NCI-H82 treated with DMSO at 0.1 percent for 48 hours (cell line): Measurements from ENCODE around the gene HOXD13.

Experiments
- DNase-seq: peaks from one replicate; lab custom pipeline; 2025; ENCODE audit not compliant: unreplicated experiment; lab: John Stamatoyannopoulos, UW

HOXD13 gene

DNA sequence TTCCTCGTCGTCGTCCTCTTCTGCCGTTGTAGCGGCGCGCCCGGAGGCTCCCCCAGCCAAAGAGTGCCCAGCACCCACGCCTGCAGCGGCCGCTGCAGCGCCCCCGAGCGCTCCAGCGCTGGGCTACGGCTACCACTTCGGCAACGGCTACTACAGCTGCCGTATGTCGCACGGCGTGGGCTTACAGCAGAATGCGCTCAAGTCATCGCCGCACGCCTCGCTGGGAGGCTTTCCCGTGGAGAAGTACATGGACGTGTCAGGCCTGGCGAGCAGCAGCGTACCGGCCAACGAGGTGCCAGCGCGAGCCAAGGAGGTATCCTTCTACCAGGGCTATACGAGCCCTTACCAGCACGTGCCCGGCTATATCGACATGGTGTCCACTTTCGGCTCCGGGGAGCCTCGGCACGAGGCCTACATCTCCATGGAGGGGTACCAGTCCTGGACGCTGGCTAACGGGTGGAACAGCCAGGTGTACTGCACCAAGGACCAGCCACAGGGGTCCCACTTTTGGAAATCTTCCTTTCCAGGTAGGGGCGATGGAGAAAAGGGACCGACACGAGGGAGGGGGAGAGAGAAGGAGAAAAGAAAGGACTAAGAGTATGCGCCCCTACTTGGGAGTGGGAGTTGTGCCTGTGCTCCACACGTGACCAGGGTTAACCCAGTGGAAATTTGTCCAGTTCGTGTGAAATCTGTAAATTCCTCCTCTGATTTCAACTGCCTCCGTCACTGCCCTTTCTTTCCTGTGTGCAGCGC, 800 bp downstream of the HOXD13 start:
- DNase-seq: no peak

DNA sequence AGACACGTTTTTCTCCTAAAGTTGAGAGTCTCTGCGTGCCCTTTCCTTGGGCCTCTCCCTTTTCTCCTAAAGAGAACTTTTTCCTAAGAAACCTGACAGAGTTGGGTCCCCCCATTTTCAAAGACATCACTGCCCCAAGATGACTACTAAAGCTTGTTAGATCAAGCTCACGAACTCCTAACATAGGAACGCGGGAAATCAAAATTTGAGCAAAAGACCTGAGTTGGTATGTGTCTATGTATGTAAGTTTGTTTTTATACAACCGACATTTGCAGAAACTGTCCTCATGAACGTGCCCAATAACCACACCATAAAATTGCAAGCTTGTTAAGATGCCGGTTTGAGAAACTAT, 1.4 kb downstream of the HOXD13 start:
- DNase-seq: no peak

DNA sequence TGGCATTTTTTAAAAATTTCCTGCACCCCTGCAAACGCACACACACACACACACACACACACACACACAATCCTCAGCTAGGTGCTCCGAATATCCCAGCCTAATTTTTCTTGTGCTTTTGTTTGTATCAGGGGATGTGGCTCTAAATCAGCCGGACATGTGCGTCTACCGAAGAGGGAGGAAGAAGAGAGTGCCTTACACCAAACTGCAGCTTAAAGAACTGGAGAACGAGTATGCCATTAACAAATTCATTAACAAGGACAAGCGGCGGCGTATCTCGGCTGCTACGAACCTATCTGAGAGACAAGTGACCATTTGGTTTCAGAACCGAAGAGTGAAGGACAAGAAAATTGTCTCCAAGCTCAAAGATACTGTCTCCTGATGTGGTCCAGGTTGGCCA, 1.8 kb downstream of the HOXD13 start:
- DNase-seq: no peak

DNA sequence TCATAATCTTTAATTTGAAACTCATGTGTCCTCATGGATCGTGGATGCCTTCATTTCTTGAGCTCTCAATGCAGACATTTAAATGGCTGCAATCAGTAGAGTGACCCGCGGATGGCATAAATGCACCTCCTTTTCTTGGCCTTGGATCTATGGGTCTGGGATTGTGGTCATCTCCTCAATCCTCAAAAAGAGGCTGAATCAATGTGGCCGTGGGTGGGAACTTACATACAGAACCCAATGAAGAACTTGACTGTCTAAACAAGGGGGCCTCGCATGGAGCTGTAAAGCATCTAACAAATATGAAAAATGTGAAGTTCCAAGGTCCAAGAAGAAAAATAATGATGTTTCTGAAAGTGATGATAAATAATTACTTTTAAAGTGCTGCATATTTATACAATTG, 2.9 kb downstream of the HOXD13 start:
- DNase-seq: no peak

DNA sequence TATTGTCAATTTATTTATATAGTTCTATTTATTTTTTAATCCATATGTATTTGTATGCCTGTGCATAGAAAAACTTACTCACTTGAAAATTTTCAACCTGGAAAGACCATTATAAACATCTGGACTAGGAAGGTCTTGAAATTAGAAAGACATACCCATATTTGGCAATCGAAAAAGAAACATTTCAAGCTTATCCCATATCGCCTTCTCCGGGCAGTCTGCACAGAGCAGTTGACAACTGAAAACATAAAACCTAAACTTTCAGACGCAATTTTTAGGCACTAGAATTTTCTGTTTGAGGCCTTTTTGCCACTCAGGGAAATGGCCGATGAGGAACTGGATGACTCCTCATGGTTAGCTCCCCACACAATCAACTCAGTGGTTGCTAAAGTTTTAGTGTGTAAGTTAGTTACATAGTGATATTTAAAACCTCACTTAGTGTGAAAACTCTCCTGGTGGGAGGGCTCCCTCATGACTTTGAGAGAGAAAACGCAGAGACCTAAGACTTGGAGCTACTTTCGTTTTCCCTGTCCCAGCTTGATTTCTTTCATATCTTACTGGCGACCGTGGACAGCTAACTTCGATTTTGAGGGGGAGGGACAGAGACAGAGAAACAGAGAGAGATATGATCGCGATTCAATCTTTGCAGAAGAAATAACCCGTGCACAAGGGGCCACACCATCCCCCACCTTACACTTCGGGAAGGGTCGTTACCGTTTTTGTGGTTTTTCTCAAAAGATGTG, 3.9 kb downstream of the HOXD13 start:
- DNase-seq: no peak

DNA sequence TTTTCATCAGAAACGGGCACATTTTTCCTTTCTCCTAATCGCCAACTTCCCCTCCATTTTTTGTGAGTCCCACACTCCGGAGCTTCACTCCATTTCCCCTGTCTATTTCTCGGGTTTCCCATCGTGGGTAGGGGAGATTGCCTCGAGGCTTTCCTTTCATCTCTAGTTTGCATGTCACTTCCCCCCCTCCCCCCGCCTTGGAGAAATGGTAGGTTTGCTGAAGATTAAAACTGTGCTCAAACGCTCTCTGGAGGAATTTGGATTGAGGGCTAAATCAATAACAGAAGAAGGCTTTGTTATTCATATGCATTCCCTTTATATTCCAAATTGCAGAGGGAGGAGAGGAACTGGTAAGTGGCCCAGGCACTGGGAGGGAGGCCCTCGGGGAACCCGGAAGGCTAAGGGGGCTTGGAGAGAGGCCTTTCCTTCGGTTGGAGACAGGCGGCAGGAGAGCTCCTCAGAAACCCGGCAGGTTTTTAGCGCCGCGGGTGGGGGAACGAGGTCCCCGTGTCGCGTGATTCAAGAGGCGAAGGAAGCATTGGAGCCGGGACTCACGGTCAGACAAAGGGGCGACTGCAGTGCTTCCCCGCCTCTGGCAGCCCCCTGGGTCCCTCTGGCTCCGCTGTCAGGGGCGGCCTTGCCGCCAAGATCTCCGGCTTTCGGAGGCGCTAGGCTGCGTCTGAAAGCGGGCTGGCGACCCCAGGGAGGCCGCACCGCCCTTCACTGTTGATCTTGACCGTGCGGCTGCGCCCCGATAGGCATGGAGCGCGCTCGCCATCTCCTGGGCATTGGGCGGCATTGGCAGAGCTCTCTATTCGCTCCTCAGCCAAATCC, 4.7 kb downstream of the HOXD13 start:
- peak; percentile 68 for DNase-seq

DNA sequence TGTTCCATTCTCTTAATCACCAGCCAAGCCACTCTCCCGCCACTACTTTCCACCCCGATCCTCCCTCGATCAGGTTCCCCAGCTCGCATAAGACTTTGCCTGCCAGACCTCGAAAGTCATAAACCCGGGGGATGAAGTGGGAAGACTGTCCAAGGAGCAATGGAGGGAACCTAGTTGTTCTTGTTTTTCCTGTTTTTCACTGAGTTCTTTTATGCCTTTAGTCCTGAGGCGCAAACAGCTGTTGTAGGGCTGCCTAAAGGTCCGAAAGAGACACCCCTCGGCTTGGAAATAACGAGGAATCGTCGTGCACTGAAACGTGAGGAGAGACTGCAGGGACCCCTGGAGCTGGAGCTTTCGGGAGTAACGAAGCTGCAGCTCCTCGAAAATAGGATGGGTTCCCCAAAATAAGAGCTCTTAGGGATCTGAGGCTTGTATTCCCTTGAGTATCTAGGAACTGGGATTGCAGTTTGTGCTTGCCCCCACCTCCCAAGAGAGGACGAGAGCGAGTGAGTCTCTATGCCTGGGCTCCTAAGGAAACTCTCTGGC, 5.4 kb downstream of the HOXD13 start:
- DNase-seq: no peak

DNA sequence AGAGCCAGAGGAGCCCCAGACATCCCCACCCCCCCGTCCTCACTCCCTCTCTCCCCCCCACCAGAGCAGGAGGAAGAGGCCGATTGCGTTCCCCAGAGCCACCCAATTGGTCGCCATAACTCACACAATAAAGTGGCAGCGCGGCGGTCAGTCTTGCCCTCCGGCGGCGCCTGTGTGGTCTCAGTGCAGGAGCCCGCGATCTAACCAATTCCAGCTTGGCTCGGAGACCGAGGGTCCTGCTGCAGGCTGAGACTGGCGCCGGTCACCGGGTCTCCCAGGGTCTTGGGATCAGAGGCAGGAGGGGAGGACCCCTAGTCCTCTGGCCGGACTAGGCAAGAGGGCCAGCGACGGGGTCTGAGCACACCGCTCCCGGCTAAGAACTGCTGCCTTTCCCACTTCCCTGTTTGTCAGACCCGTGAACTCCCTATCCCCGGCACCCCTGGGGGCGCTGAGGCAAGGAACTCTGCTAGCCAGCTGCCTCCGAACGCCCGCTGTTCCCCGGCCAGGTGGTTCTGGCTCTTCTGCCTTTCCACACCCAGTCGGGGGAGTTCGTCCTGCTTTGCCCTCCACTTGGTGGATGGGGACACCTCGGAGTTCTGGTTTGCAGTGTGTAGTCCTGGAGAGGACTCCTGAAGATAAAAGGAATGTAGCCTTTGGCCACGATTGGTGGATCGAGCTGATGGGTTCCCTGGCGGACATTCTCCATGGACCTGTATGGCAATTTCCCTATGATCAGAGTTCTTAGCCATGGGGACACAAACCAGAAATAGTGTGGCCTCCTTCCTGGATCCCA, 6.0 kb downstream of the HOXD13 start:
- DNase-seq: no peak

DNA sequence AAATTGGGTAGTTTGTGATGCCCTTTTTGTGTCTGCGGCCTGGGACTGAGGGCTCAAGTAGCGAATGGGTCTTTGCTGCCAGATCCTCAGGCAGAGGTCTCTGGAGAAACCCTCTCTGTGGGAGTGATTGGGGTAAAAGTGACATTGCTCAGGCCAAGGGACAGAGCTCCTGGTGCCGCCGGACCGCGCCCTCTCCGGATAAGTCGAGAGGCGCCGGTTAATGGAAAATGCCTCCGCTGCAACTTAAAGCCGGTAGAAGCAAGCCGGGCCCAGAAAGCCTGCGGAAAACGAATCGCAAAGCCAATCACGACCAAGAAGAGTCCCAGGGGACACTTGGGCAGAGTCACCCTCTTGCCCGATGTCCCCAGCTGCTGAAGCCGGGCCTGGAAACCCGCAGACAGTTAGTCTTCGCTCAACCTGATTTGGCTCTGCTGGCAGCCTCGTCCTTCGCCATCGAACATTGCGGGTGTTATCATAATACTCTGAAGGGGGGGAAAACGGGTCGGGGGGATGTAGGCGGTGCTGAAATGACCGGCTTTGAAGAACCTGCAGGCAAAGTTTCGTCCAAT, 6.7 kb downstream of the HOXD13 start:
- DNase-seq: no peak

DNA sequence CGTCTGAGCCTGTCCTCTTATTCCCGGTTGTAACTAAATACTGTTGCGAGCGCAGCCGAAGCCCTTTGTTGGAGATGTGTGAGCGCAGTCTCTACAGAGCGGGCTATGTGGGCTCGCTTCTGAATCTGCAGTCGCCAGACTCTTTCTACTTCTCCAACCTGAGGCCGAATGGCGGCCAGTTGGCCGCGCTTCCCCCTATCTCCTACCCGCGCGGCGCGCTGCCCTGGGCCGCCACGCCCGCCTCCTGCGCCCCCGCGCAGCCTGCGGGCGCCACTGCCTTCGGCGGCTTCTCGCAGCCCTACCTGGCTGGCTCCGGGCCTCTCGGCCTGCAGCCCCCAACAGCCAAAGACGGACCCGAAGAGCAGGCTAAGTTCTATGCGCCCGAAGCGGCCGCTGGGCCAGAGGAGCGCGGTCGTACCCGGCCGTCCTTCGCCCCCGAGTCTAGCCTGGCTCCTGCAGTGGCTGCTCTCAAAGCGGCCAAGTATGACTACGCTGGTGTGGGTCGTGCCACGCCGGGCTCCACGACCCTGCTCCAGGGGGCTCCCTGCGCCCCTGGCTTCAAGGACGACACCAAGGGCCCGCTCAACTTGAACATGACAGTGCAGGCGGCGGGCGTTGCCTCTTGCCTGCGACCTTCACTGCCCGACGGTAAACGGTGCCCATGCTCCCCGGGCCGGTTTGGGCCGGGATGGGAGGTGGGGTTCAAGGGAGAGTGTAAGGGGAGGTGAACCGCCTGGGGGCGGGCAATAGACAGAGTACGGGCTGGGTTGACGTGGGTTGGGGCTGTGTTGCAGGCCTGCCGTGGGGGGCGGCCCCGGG, 7.4 kb downstream of the HOXD13 start, which contains the start of gene HOXD12:
Gene HOXD12, plus strand, starts transcription at position 68 of the 819 bp plus-strand sequence. Its CDS starts 7 bp downstream, at position 75.
- no peak for DNase-seq

DNA sequence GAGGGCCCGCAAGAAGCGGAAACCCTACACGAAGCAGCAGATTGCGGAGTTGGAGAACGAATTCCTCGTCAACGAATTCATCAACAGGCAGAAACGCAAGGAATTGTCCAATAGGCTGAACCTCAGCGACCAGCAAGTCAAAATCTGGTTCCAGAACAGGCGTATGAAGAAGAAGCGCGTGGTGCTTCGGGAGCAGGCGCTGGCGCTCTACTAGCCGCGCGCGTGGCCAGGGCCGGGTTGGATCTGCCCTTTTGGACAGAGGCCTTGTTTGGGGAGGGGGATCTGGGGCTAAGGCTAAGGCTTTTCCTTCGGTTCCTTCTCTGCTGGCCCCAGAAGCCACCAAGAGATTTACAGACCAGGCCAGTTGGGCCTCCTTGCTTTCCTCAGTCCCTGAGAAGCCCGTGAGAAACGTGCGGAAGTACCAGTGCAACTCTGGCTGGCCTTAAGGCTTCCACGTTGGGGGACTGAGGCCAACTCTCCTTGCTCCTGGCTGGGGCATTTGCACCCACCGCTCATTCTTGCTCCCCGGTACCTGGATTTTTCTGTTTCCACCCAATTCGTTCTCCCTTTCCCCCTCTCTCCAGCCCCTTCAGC, 8.1 kb downstream of the HOXD13 start:
- no peak for DNase-seq

DNA sequence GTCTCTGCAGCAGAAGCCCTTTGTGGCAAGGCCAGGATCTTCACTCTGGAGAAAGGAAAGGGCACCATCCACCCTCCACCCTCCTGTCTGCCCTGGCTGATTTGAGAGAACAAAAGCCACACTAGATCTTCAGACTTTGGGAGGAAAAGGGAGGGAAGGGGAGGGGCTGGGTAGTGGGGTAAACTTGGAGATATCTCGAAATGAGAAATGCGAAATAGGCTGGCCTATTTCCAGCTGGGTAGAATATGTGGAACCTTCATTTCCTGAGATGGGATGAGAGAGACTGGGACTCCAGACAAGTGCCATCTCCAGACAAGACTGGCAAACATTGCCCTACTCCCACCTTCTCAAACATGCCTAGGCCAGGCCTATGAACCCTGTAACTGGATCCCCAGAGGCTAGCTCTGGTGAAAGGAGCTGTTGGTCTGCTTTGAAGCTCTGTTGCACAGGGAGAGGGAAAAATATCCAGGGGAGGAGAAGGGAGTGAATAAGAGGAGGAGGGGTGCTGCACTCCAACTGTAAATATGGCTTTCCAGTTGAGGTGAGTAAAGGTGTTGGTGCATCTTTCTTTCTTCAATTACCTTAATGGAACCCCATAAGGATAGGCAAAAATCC, 8.8 kb downstream of the HOXD13 start:
- DNase-seq: no peak

DNA sequence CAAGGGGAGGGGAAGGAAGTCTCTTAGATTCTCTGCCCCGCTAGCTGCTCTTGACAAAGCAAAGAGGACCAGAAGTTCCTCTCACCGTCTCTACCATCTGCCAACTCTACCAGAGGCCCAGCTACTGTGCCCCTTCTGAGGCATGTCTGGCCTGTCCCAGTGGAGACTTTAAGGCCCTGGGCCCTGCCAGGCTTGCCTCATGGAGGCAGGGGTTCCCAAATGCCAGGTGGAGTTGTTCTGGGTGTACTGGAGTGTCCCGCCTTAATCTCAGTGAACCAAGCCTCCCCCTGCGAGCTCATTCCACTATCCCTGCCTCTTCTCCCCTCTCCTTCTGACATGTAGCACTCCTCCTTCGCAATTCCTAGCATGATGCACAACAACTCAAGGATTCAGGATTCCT, 9.3 kb downstream of the HOXD13 start:
- DNase-seq: no peak

DNA sequence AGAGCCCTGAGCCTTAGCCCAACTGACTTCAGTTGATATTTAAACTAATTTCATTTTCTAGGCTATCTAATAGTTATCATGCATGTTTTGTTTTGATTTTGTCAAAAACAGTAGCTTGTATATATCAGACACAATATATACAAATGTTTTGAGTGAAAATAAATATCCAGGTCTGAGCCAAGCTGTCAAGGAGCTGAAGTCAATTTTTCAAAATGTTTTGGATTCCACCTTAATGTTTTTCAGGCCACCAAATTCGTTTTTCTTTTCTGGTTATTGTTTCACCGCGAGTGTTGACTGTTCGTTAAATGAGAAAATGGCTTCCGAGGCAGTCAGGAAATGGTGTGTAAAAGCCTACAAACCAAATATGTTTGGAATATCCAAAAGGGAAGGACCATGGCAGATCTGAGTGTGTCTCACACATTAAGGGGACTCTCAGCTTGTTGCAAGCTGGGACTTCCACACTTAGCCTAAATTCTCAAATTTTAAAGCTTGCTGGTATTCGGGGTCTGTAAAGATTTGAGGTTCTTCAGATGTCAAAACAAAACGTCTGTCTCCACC, 9.9 kb downstream of the HOXD13 start:
- no peak for DNase-seq

DNA sequence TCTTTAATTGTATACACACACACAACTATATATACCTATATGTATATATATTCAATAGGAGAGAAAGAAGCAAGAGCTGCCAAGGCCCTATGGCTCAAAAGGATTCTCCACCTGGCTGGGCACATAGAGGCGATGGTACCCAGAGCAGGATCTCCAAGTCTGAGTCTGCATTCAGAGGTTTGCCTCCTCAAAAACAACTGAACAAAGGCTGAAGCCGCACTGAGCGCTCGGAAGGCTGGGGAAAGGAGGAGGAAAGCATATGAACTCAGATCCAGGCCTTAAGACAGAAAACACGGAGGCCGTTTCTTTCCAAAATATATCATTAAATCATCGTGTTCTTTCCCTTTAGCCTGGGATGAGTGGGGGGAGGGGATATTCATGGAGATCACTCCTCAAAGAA, 10.7 kb downstream of the HOXD13 start:
- DNase-seq: no peak

DNA sequence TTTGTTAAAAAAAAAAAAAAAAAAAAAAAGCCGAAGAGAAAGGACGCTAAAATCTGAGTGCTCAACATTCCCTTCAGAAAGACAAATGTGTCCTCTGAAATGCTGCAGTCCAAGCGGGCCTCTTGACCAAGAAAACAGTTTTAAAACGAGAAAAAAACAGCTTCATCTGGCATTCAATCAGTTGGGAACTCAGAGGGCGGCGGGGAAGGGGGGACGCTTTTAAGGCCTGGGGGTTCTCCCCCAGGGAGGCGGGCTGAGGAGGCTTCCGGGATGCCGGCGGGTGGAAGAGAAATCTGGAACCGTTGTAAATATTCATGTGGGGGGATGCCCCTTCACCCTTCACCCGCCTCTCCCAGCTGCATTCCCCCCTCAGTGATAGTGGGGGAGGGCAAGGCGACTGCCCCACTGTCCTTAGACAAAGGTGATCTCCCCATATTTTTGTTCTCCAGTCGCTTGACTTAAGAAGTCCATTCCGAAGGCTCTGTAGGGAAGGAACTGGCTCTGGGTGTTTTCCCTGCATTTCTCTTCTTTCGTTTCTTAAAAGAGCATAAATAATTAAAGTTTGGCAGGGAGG, 11.3 kb downstream of the HOXD13 start:
- DNase-seq: no peak

DNA sequence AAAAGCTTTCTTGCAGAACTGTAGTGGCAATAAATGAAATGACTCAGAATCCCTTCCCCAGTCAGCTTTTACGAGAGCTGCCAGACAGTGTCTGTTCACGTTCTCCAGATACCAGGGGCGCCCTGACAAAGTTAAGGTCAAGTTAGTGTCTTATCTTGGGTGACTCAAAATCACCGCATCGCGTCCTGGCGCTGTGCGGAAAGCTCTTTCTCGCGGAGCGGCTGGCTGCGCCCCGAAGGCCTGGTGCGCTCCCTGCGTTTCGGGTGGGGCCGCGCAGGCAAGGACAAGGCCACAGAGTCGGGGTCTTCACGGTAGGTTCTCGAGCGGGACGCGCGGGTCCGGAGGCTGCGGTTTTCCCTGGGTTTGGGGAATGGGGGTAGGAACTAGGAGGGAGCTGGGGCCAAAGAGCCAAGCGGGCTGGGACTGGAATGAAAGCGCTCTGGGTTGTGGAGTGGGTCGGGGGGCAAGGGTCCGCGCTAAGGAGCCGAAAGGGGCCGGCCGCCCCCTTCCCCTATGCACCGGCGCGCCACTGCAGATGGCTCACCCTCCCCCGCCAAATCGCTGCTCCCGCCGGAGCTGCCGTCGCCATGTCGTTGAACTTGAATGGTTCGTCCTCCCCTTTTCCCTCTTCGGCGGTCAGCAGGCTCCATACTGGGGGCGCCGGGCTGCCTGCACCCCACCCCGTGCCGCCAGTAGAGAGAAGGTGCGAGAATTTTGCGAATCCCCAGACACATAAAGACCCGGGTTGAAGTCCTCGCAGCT, 12.0 kb downstream of the HOXD13 start:
- DNase-seq: no peak
